ENCODE data around the gene CSTPP1.

Gene CSTPP1

DNA sequence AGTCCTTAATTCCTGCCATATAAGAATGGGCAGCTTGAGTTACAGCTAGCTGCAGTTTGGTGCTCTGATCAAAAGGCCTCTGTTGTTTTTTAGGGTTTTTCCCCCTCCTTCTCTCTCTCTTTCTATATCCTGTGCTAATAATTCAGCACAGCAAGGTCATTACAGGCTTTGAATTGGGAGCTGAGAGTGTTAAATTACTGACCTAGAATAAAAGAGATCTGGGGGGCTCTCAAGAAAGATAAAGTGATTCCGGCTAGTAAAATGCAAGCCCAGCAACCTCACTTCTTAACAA, 84.9 kb downstream of the CSTPP1 start:
- Histone ChIP-seq H3K9me3 (ENCODE audit: low read length) (no peaks in the 10 kb centered on the region), H3K9ac (ENCODE audit: low read length) (no peak overlapping the region), H3K79me2 (ENCODE audit: insufficient read depth, low read length) (no peaks in the 10 kb centered on the region), H4K20me1 (ENCODE audit: insufficient read depth, low read length) (no peaks in the 10 kb centered on the region), H3K4me2 (ENCODE audit: low read length) (no peak overlapping the region), H3K36me3 (ENCODE audit: insufficient read depth, low read length) (no peaks in the 10 kb centered on the region), H2AFZ (ENCODE audit: low read length) (no peak overlapping the region), H3K27me3 (ENCODE audit: insufficient read depth, low read length) (no peaks in the 10 kb centered on the region), H3K4me1 (ENCODE audit: insufficient read depth, low read length, severe bottlenecking) (no peaks in the 10 kb centered on the region), H3K27ac (ENCODE audit: low read depth, low read length, poor library complexity, severe bottlenecking) (no peak overlapping the region), H3F3A (ENCODE audit: insufficient read depth, low read length) (no peaks in the 10 kb centered on the region; the same call in 1 of the 2 replicates), H3K4me3 (ENCODE audit: low read depth, low read length, poor library complexity, severe bottlenecking) (no peak overlapping the region), H3K9me2 (ENCODE audit: low read depth, low read length) (no peaks in the 10 kb centered on the region)
- no peak for TF ChIP-seq EZH2 (IDR thresholded peaks at IDR 0.05; ENCODE audit: borderline replicate concordance, low read length)
- TF ChIP-seq, protein P1, sequence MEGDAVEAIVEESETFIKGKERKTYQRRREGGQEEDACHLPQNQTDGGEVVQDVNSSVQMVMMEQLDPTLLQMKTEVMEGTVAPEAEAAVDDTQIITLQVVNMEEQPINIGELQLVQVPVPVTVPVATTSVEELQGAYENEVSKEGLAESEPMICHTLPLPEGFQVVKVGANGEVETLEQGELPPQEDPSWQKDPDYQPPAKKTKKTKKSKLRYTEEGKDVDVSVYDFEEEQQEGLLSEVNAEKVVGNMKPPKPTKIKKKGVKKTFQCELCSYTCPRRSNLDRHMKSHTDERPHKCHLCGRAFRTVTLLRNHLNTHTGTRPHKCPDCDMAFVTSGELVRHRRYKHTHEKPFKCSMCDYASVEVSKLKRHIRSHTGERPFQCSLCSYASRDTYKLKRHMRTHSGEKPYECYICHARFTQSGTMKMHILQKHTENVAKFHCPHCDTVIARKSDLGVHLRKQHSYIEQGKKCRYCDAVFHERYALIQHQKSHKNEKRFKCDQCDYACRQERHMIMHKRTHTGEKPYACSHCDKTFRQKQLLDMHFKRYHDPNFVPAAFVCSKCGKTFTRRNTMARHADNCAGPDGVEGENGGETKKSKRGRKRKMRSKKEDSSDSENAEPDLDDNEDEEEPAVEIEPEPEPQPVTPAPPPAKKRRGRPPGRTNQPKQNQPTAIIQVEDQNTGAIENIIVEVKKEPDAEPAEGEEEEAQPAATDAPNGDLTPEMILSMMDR (IDR thresholded peaks at IDR 0.05; ENCODE audit: low read length) = no peak

DNA sequence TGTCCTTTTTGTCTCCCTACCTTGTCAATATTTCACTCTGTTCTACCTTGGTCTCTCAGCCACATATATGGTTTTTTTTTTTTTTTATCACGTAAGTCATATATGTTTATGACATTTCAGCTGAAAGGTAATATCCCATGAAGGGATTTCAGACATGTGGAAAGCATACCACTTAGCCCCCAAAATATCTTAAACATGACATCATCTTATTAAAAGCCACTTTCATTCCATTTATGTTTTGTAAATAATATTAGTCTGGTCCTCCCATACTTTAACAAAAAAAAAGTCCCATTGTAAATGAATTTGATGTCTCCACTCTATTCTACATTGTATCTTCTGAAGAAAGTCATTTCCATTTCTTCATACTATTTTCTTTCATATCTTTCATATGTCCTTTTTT, 85.4 kb downstream of the CSTPP1 start:
- no peaks in the 10 kb centered on the region for H3K79me2 ChIP-seq (ENCODE audit: insufficient read depth, low read length)
- no peaks in the 10 kb centered on the region for H3K27me3 ChIP-seq (ENCODE audit: insufficient read depth, low read length)
- H3K9ac ChIP-seq (ENCODE audit: low read length) = no peak overlapping the region
- no peak overlapping the region for H3K4me3 ChIP-seq (ENCODE audit: low read depth, low read length, poor library complexity, severe bottlenecking)
- H3F3A ChIP-seq (ENCODE audit: insufficient read depth, low read length) = no peaks in the 10 kb centered on the region; the same call in 1 of the 2 replicates
- TF ChIP-seq EZH2 (IDR thresholded peaks at IDR 0.05; ENCODE audit: borderline replicate concordance, low read length) = no peak
- TF ChIP-seq, protein P1 (IDR thresholded peaks at IDR 0.05; ENCODE audit: low read length) = no peak
- H3K9me3 ChIP-seq (ENCODE audit: low read length) = no peaks in the 10 kb centered on the region
- no peaks in the 10 kb centered on the region for H4K20me1 ChIP-seq (ENCODE audit: insufficient read depth, low read length)
- H3K9me2 ChIP-seq (ENCODE audit: low read depth, low read length) = no peaks in the 10 kb centered on the region
- no peak overlapping the region for H3K27ac ChIP-seq (ENCODE audit: low read depth, low read length, poor library complexity, severe bottlenecking)
- no peaks in the 10 kb centered on the region for H3K36me3 ChIP-seq (ENCODE audit: insufficient read depth, low read length)
- no peaks in the 10 kb centered on the region for H3K4me1 ChIP-seq (ENCODE audit: insufficient read depth, low read length, severe bottlenecking)
- H3K4me2 ChIP-seq (ENCODE audit: low read length) = no peak overlapping the region
- H2AFZ ChIP-seq (ENCODE audit: low read length) = no peak overlapping the region

DNA sequence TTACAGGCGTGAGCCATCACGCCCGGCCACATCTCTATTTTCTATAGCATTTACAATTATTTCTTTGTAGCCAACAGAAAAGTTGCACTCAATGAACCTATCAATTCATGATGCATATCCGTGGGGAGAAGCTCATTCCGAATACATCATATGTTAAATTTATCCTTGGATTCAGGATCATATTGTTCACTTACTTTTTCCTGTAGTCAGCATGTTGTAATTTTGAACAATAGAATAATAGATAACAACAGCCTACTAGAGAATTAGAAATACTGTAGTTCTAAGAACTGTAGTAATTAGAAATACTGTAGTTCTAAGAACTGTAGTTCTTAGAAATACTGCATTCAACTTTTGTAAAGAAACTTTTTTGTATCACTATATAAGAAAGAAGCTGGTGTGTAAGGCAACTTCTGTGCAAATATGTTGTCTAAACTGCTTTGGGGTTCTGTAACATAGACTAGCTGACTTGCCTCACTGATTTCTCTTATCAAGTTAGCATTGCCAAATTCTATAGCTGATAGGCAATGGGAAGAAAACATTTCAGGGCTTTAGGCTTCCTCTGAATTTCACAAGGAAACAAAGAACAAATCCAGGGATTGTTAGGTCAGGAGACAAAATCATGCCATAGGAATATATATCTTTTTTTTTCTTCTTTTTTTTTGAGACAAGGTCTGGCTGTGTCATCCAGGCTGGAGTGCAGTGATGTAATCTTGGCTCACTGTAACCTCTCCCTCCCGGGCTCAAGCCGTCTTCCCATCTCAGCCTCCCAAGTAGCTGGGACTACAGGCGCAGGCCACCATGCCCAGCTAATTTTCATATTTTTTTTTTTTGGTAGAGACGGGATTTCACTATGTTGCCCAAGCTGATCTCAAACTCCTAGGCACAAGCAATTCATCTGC, 91.9 kb downstream of the CSTPP1 start:
- Histone ChIP-seq H3K9me2 (ENCODE audit: low read depth, low read length) (no peaks in the 10 kb centered on the region), H3K4me3 (ENCODE audit: low read depth, low read length, poor library complexity, severe bottlenecking) (no peak overlapping the region), H4K20me1 (ENCODE audit: insufficient read depth, low read length) (no peaks in the 10 kb centered on the region), H3K27me3 (ENCODE audit: insufficient read depth, low read length) (no peaks in the 10 kb centered on the region), H3K9me3 (ENCODE audit: low read length) (no peaks in the 10 kb centered on the region), H3K79me2 (ENCODE audit: insufficient read depth, low read length) (no peaks in the 10 kb centered on the region), H3K36me3 (ENCODE audit: insufficient read depth, low read length) (no peaks in the 10 kb centered on the region), H3F3A (ENCODE audit: insufficient read depth, low read length) (no peaks in the 10 kb centered on the region; the same call in 1 of the 2 replicates), H3K9ac (ENCODE audit: low read length) (no peak overlapping the region), H3K27ac (ENCODE audit: low read depth, low read length, poor library complexity, severe bottlenecking) (no peak overlapping the region), H3K4me2 (ENCODE audit: low read length) (no peak overlapping the region), H2AFZ (ENCODE audit: low read length) (no peak overlapping the region), H3K4me1 (ENCODE audit: insufficient read depth, low read length, severe bottlenecking) (no peaks in the 10 kb centered on the region)
- TF ChIP-seq EZH2 (IDR thresholded peaks at IDR 0.05; ENCODE audit: borderline replicate concordance, low read length) = no peak
- TF ChIP-seq, protein P1 (IDR thresholded peaks at IDR 0.05; ENCODE audit: low read length) = no peak

Data from OCI-LY1 (cell line).